Endothelial cell of umbilical vein (primary cell): Measurements from ENCODE around the gene KCNH8. TPM values are rescaled to one million over a fixed set of nuclear protein-coding genes. Genes with fewer than 3 reads are reported as not detected.

ENCODE experiments used
- BruUV-seq: library from RNA; stranded (reverse); fragments of 400-500 nt; replicated peaks from 2 replicates; lab custom pipeline; 2021; lab: Mats Ljungman, UMichigan
- CTCF ChIA-PET: fragments of 300-600, 350-600 bp; sonication (Branson Sonifier 250); formaldehyde crosslinking; loops from one replicate; lab custom pipeline; 2021; ENCODE audit warnings: antibody characterized with exemption, inconsistent platforms; lab: Charles Lee
- POLR2A ChIA-PET: fragments of 300-600, 350-600 bp; sonication (Branson Sonifier 250); formaldehyde crosslinking; loops from one replicate; lab custom pipeline; 2021; ENCODE audit warnings: antibody characterized with exemption, inconsistent platforms; lab: Charles Lee
- DNase-seq: peaks from one replicate; pipeline ENCODE4 v3.0.0-alpha.2; 2011; ENCODE audit warnings: low read depth, low spot score
- FAIRE-seq: peaks from 2 replicates; lab custom pipeline; 2011; peaks lifted over from hg19 to GRCh38; lab: Jason Lieb, UNC
- H2AFZ ChIP-seq: 2 replicates; pipeline ENCODE4 v1.6.0; 2012; ENCODE audit warnings: low read depth, low read length, control low read depth, inconsistent platforms
- H3K27ac ChIP-seq: 2 replicates; pipeline ENCODE4 v1.5.1; 2011; ENCODE audit warnings: low read depth, mild to moderate bottlenecking, control low read depth, low read length, moderate library complexity; ENCODE audit not compliant: insufficient read depth
- H3K27me3 ChIP-seq, 2 experiments: 2 replicates each; pipeline versions ENCODE4 v1.6.0 to v1.6.1; 2011; ENCODE audit warnings: low read length in 2 of 2, mixed read lengths in 1 of 2; ENCODE audit not compliant: control insufficient read depth in 2 of 2, insufficient read depth in 2 of 2
- H3K36me3 ChIP-seq, 2 experiments: 2 replicates in 1 of 2; 3 replicates in 1 of 2; pipeline ENCODE4 v1.5.1; 2011; ENCODE audit warnings: low read length in 2 of 2, mild to moderate bottlenecking in 1 of 2, moderate library complexity in 1 of 2; ENCODE audit not compliant: control insufficient read depth in 2 of 2, insufficient read depth in 2 of 2; ENCODE audit errors: extremely low read depth in 1 of 2
- H3K4me1 ChIP-seq: 3 replicates; pipeline ENCODE4 v1.5.1; 2011; ENCODE audit warnings: mild to moderate bottlenecking, low read length; ENCODE audit not compliant: control insufficient read depth, insufficient read depth; ENCODE audit errors: extremely low read depth
- H3K4me2 ChIP-seq: 2 replicates; pipeline ENCODE4 v1.6.1; 2011; ENCODE audit warnings: low read length, control low read depth, mixed read lengths; ENCODE audit not compliant: insufficient read depth
- H3K4me3 ChIP-seq, 3 experiments: fragments of 200-600 bp in 1 of 3; sonication (generic), shearing (Covaris generic) in 1 of 3; replicated peaks in 1 of 3; 2 replicates each; pipeline ENCODE4 v1.5.1; 2011 to 2016; ENCODE audit warnings: control low read depth in 3 of 3, low read length in 3 of 3, mild to moderate bottlenecking in 2 of 3, inconsistent platforms in 1 of 3, low read depth in 1 of 3, moderate library complexity in 1 of 3; ENCODE audit not compliant: insufficient read depth in 1 of 3
- H3K79me2 ChIP-seq: 2 replicates; pipeline ENCODE4 v1.6.0; 2012; ENCODE audit warnings: low read length, inconsistent platforms; ENCODE audit not compliant: control insufficient read depth, insufficient read depth
- H3K9ac ChIP-seq: replicated peaks from 2 replicates; pipeline ENCODE3; 2011; ENCODE audit warnings: low read length, control low read depth; ENCODE audit not compliant: insufficient read depth; ENCODE audit errors: extremely low read depth
- H3K9me1 ChIP-seq: replicated peaks from 3 replicates; pipeline ENCODE4 v1.6.0; 2011; ENCODE audit warnings: mild to moderate bottlenecking, low read length; ENCODE audit not compliant: control insufficient read depth, insufficient read depth; ENCODE audit errors: extremely low read depth
- H3K9me3 ChIP-seq: replicated peaks from 2 replicates; pipeline ENCODE4 v1.5.1; 2012; ENCODE audit warnings: low read length, inconsistent platforms; ENCODE audit not compliant: control insufficient read depth, insufficient read depth
- H4K20me1 ChIP-seq: replicated peaks from 2 replicates; pipeline ENCODE3; 2011; ENCODE audit warnings: mild to moderate bottlenecking, low read length; ENCODE audit not compliant: control insufficient read depth, insufficient read depth; ENCODE audit errors: extremely low read depth
- EZH2 ChIP-seq: IDR thresholded peaks from 2 replicates; pipeline ENCODE4 v1.6.1; 2012; ENCODE audit warnings: borderline replicate concordance, low read depth, mild to moderate bottlenecking, moderate library complexity, low read length, inconsistent platforms; ENCODE audit not compliant: severe bottlenecking
- FOS ChIP-seq: IDR thresholded peaks from 2 replicates; pipeline ENCODE4 v1.6.1; 2011; ENCODE audit warnings: mild to moderate bottlenecking, low read length, moderate library complexity, borderline replicate concordance; ENCODE audit not compliant: insufficient read depth
- GATA2 ChIP-seq: IDR thresholded peaks from 2 replicates; pipeline ENCODE4 v1.7.0; 2011; ENCODE audit warnings: low read depth, mild to moderate bottlenecking, moderate library complexity, mixed read lengths, low read length; ENCODE audit not compliant: insufficient read length, insufficient read depth
- JUN ChIP-seq: IDR thresholded peaks from 2 replicates; pipeline ENCODE4 v1.6.1; 2011; ENCODE audit warnings: borderline replicate concordance, low read depth; ENCODE audit not compliant: insufficient read length, insufficient read depth
- MYC ChIP-seq: IDR thresholded peaks from one replicate; pipeline ENCODE4 v1.6.1; 2011; ENCODE audit warnings: mild to moderate bottlenecking, low read depth, low read length
- POLR2A ChIP-seq: IDR thresholded peaks from 2 replicates; pipeline ENCODE4 v1.6.1; 2012; ENCODE audit warnings: low read depth, mild to moderate bottlenecking, control low read depth, low read length
- POLR2AphosphoS5 ChIP-seq: IDR thresholded peaks from 2 replicates; pipeline ENCODE4 v1.6.1; 2012; ENCODE audit warnings: low read depth, mild to moderate bottlenecking, control low read depth, low read length, moderate library complexity; ENCODE audit not compliant: insufficient read depth
- dilution Hi-C: fragments of 300-500 bp; cut with MboI; formaldehyde crosslinking; loops from one replicate; pipeline ENCODE4 v1.15.0; 2019; ENCODE audit warnings: low sequenced_read_pairs; ENCODE audit not compliant: extremely low pct_ligation_motif_present
- intact Hi-C: fragments of 100-400 bp; cut with micrococcal nuclease; formaldehyde crosslinking; loops from one replicate; pipeline ENCODE4 v1.10.0; 2022
- polyA plus RNA-seq, 4 experiments: library from polyadenylated mRNA; depleted of rRNA in 3 of 4; stranded (reverse) in 3 of 4; unstranded in 1 of 4; fragments of >200 nt; gene quantifications; 2 replicates each; pipeline versions ENCODE4 v1.2.1 to v1.2.3, GENCODE V29; 2011 to 2012; ENCODE audit warnings: missing spikeins in 1 of 4
- total RNA-seq: library from RNA; stranded (reverse); gene quantifications from 2 replicates; pipeline ENCODE4 v1.2.3, GENCODE V29; 2021
- TF ChIP-seq, protein P1 (sequence below), 2 donors: IDR thresholded peaks; 1 replicate in 1 of 2; 2 replicates in 1 of 2; pipeline ENCODE4 v1.5.1; 2011; ENCODE audit warnings: low read length in 2 of 2, mild to moderate bottlenecking in 2 of 2, moderate library complexity in 2 of 2, control low read depth in 1 of 2, inconsistent platforms in 1 of 2, low read depth in 1 of 2; ENCODE audit not compliant: insufficient read depth in 1 of 2; ENCODE audit errors: extremely low read depth in 1 of 2
- TF ChIP-seq, protein P2 (sequence below): IDR thresholded peaks from 2 replicates; pipeline ENCODE4 v1.6.1; 2011; ENCODE audit not compliant: insufficient read depth, insufficient read length

KCNH8 gene
- total and polyA plus RNA-seq, 2 donors (not counting 3 experiments of a cell fraction or from before 2014, with no cell fraction given), result not detected

DNA sequence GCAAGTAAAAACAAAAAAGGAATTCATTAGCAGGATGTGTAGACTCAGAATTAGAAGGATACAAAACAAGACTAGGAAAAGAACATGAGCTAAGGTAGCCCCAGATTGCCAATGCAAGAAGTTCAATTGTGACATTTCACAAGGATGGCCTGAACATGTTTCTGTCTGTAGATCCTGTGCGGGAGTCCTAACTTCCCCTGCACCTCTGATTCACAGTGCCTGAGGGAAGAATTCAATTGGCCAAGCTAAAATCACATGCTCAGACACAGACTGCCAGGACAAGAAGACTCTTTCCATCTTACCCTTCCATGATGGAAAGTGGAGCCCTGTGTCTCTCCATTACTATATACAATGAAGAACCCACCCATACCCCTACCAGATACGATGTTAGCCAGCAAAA, 251.5 kb downstream of the KCNH8 start:
- Histone ChIP-seq H3K36me3 (no peaks in the 10 kb centered on the region), H3K27ac (no peak overlapping the region), H2AFZ (no peak overlapping the region), H3K4me1 (no peaks in the 10 kb centered on the region), H3K4me2 (no peak overlapping the region), H3K9me3 (peaks cover 2% of the 10 kb centered on the region), H3K9ac (no peak overlapping the region), H3K27me3 (no peaks in the 10 kb centered on the region), H4K20me1 (no peaks in the 10 kb centered on the region), H3K79me2 (no peaks in the 10 kb centered on the region), H3K4me3 (no peak overlapping the region), H3K9me1 (no peaks in the 10 kb centered on the region)
- TF ChIP-seq JUN (no peak), EZH2 (no peak), POLR2A (no peak), POLR2AphosphoS5 (no peak), FOS (no peak), MYC (no peak), GATA2 (no peak)
- TF ChIP-seq, protein P1, sequence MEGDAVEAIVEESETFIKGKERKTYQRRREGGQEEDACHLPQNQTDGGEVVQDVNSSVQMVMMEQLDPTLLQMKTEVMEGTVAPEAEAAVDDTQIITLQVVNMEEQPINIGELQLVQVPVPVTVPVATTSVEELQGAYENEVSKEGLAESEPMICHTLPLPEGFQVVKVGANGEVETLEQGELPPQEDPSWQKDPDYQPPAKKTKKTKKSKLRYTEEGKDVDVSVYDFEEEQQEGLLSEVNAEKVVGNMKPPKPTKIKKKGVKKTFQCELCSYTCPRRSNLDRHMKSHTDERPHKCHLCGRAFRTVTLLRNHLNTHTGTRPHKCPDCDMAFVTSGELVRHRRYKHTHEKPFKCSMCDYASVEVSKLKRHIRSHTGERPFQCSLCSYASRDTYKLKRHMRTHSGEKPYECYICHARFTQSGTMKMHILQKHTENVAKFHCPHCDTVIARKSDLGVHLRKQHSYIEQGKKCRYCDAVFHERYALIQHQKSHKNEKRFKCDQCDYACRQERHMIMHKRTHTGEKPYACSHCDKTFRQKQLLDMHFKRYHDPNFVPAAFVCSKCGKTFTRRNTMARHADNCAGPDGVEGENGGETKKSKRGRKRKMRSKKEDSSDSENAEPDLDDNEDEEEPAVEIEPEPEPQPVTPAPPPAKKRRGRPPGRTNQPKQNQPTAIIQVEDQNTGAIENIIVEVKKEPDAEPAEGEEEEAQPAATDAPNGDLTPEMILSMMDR (IDR thresholded peaks at IDR 0.05; ENCODE audit: extremely low read depth in 1 of 2, insufficient read depth in 1 of 2, low read depth in 1 of 2, low read length in 2 of 2), result no peak
- TF ChIP-seq, protein P2, sequence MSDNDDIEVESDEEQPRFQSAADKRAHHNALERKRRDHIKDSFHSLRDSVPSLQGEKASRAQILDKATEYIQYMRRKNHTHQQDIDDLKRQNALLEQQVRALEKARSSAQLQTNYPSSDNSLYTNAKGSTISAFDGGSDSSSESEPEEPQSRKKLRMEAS, result no peak
- POLR2A ChIA-PET, result no interaction called here
- CTCF ChIA-PET, result no interaction called here
- dilution Hi-C loops (no loop called here), intact Hi-C loops (no loop called here)
- FAIRE-seq (no peak), DNase-seq (no peak)
- BruUV-seq, result no TSS peak
